K562 (cell line): ENCODE results near the gene SYS1. TPM values are rescaled to one million over a fixed set of nuclear protein-coding genes. Genes with fewer than 3 reads are reported as not detected.
A peak's percentile ranks its signal among the peaks of the same experiment; 100 is the strongest.

Source experiments
- BHLHE40 ChIP-seq: IDR thresholded peaks from 2 replicates; pipeline ENCODE4 v1.6.1; 2011; ENCODE audit warnings: low read length, improper control_type of control experiment
- CHD4 ChIP-seq: fragments of 200-600 bp; sonication (generic); IDR thresholded peaks from 3 replicates; pipeline ENCODE4 v1.6.1; 2012; ENCODE audit warnings: low read depth, mild to moderate bottlenecking, mixed read lengths, low read length, inconsistent platforms; ENCODE audit not compliant: insufficient read depth, insufficient replicate concordance, poor library complexity, severe bottlenecking
- ILF3 ChIP-seq: fragments of 450-650 bp; IDR thresholded peaks from 2 replicates; pipeline ENCODE4 v1.6.1; 2018; ENCODE audit warnings: antibody characterized with exemption, mild to moderate bottlenecking, moderate library complexity, borderline replicate concordance
- MAX ChIP-seq: sonication (generic); formaldehyde crosslinking; IDR thresholded peaks from 2 replicates; pipeline ENCODE4 v1.9.0; 2022; ENCODE audit warnings: mild to moderate bottlenecking, missing genetic modification reagents
- MCM7 ChIP-seq, 2 experiments: fragments of 450-650 bp; IDR thresholded peaks; 2 replicates each; pipeline ENCODE4 v1.6.1; 2016 to 2018
- MGA ChIP-seq: fragments of 450-650 bp; IDR thresholded peaks from 2 replicates; pipeline ENCODE4 v1.6.1; 2016; ENCODE audit warnings: mild to moderate bottlenecking, moderate library complexity
- MYC ChIP-seq, 2 experiments: fragments of 250-450 bp in 1 of 2; sonication (Bioruptor Pico) in 1 of 2; IDR thresholded peaks; 2 replicates each; pipeline versions ENCODE4 v1.5.1 to v1.6.1; 2012 to 2021; ENCODE audit warnings: low read depth in 2 of 2, borderline replicate concordance in 1 of 2, improper control_type of control experiment in 1 of 2, low read length in 1 of 2, mild to moderate bottlenecking in 1 of 2, moderate library complexity in 1 of 2
- RUNX1 ChIP-seq: sonication (generic); IDR thresholded peaks from 2 replicates; pipeline ENCODE4 v1.6.1; 2016; ENCODE audit warnings: antibody characterized with exemption, low read depth
- ZBTB33 ChIP-seq: sonication (generic); formaldehyde crosslinking; IDR thresholded peaks from 2 replicates; pipeline ENCODE4 v1.8.1; 2023; ENCODE audit warnings: mild to moderate bottlenecking, missing genetic modification reagents
- ZNF644 ChIP-seq: fragments of 200-800 bp; sonication (Bioruptor generic); IDR thresholded peaks from 2 replicates; pipeline ENCODE4 v1.6.1; 2016; ENCODE audit warnings: low read depth, missing genetic modification characterization, missing compliant biosample characterization
- ZNF668 ChIP-seq: fragments of 250-450 bp; sonication (Bioruptor Pico); IDR thresholded peaks from 2 replicates; pipeline ENCODE4 v1.8.0; 2022; ENCODE audit warnings: mild to moderate bottlenecking, inconsistent platforms
- polyA plus RNA-seq, 8 experiments: library from polyadenylated mRNA; depleted of rRNA in 4 of 8; stranded (reverse) in 5 of 8; unstranded in 3 of 8; fragments of >200 nt; fragmentation: Nextera tagmentation in 2 of 8; fragmentation: Illumina TruSeq in 1 of 8; extraction: Ambion mirVana in 2 of 8; extraction: Trizol in 1 of 8; gene quantifications; 2 replicates each; pipeline versions ENCODE4 v1.2.1 to v1.2.3, GENCODE V29; 2011 to 2014; ENCODE audit warnings: inconsistent platforms in 1 of 8, missing spikeins in 1 of 8
- total RNA-seq, 7 experiments: library from RNA; depleted of rRNA in 6 of 7; stranded (reverse); fragments of >200 nt in 6 of 7; fragmentation: Illumina TruSeq in 2 of 7; extraction: Trizol in 2 of 7; gene quantifications; 2 replicates each; pipeline versions ENCODE4 v1.2.1 to v1.2.3, GENCODE V29; 2011 to 2021; ENCODE audit warnings: low replicate concordance in 1 of 7

SYS1 gene
- total and polyA plus RNA-seq, 9 of the 15 experiments (the other 6 are each of a cell fraction or from before 2014, with no cell fraction given): 11.1 to 25.2 (median 17.5) TPM

- TF ChIP-seq ZBTB33 (CRISPR knock-in tag) (no peak), ZNF644 (tag) (no peak), MAX (CRISPR knock-in tag) (peak; percentile 57), CHD4 (peak; percentile 28), BHLHE40 (peak; percentile 36; the same call in 1 of the 2 replicates), RUNX1 (no peak), ZNF668 (CRISPR knock-in tag) (no peak), MGA (peak; percentile 82), MCM7 (IDR thresholded peaks at IDR 0.05) (no peak), ILF3 (no peak), MYC (IDR thresholded peaks at IDR 0.05; ENCODE audit: low read depth, low read length) (peak; percentile 70), MYC (CRISPR knock-in tag; IDR thresholded peaks at IDR 0.05; ENCODE audit: borderline replicate concordance, low read depth) (no peak)
Measured at GRCh38 chr20:45358282-45359068, 4.5 kb upstream of the SYS1 start (continued).
